GM18861 (cell line): ENCODE measurements around the gene FOXN4.
A peak's percentile ranks its signal among the peaks of the same experiment; 100 is the strongest.
"Not testable (repeated sequence)": the region's sequence is repeated elsewhere in the genome, so short reads cannot be mapped to it uniquely, and the experiment has no call there.

ENCODE experiments used
- ATAC-seq: cut with Tn5 transposase; IDR thresholded peaks from one replicate; pipeline ENCODE4 v1.9.1; 2021; ENCODE audit not compliant: unreplicated experiment

FOXN4 gene, protein sequence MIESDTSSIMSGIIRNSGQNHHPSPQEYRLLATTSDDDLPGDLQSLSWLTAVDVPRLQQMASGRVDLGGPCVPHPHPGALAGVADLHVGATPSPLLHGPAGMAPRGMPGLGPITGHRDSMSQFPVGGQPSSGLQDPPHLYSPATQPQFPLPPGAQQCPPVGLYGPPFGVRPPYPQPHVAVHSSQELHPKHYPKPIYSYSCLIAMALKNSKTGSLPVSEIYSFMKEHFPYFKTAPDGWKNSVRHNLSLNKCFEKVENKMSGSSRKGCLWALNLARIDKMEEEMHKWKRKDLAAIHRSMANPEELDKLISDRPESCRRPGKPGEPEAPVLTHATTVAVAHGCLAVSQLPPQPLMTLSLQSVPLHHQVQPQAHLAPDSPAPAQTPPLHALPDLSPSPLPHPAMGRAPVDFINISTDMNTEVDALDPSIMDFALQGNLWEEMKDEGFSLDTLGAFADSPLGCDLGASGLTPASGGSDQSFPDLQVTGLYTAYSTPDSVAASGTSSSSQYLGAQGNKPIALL

DNA sequence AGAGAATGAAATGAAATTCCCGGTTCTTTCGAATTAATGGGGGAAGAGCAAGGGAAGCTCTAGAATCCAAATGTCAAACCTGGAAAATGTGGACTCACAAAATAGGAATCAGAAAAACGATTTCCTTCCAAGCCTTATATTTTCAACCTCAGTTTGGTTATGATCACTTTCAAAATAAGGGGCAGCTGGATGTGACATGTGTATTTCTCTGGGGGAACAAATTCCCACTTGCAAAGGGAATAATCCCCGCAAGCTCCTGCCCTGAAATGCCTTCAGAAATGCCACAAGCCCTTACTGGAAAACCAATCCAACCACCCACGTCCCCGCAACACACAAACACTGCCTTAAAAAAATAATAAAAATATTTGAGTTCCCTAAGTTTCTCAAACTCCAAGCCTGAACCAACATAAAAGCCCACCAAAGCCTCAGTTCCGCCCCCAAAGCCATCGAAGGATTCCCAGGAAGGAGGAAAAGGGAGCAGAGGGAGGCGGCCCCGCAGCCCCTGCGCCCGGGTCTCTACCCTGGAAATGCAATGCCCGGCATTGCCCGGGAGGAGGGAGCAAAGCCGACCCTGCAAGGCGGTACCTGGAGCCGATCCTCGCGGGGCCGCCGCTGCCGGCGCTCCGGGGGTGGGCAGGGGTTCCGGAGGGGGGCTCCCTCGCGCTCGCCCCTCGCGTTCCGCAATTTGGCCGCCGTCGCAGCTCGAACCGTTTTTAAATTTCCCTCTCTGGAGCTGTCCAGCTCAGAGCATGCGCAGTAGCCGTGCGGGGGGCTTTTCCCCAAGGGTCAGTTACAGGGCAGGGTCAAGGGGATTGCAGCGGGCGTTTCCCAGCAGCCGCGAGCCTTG is at the start of gene FOXN4:
FOXN4 (minus strand) TSS at position 751 of the 847 bp plus-strand sequence. CDS start 963 bp downstream, outside the sequence.
- ATAC-seq: no peak

DNA sequence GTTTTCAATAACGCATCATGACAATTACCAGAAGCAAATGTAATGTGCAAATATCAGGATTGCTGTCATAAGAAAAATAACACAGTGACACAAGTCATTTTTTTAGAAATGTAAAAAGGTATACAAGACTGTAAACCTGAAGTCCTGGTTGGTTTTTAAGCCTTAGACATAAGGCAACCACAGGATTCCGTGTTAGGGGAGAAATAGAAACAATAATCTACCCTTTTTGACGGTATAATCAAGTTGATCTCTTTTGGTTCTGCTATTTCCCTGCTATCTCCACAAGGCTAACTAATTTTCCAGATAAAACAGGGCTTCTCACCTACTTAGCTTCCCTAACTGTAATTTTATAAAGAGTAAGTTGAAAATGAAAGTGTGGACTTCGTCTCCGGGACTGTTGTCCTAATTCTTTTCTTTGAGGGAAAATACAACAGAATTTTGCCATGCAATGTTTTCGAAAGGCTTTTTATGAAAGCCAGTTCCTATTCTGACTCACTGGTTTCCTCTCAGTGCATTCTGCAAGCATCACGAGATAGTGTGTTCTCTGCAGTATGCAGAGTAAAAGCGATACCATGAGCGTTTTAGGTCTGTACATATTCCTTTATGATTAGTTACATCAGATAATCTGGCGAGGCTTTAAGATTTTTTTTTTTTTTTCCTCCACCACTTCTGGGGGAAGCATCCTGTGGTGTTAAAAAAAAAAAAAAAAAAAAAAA is 49.2 kb upstream of the FOXN4 start:
- peak; percentile 88 for ATAC-seq

DNA sequence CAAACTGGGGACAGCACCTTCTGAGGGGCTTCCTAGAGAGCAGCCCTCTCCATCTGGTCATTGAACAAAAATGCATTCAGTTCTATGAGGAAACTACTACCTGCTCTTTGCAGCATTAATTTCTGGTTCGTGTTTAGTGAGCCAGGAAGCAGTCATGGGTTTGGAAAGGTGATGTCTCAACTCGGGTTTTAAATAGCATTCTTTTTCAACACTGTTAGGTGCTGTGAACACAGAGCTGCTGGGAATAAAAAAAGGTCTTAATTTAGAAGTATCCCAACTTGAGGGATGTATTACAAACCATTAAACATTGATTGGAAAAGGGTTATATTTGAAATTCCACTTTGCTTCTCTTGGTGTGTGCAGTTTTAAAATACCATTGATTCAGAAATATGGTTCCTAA is 47.9 kb upstream of the FOXN4 start:
- no peak for ATAC-seq

DNA sequence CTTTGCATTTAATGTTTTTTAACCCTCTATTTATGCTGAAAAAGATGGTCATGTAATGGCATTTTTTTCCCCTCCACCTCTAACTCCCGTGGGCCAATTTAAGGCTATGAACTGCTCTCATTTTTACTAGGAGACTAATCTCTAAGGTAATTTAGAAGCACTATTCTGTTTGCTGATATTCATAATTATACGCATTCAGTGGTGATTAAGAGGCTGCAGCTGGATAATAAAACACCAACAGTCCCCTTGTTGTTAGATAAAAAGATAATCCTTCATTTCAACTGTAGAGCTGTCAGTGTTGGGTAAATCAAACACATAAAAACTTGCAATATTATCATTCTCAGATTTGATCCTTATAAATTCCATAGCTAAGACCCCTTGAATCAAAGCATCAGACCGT is 47.5 kb upstream of the FOXN4 start:
- ATAC-seq: no peak

DNA sequence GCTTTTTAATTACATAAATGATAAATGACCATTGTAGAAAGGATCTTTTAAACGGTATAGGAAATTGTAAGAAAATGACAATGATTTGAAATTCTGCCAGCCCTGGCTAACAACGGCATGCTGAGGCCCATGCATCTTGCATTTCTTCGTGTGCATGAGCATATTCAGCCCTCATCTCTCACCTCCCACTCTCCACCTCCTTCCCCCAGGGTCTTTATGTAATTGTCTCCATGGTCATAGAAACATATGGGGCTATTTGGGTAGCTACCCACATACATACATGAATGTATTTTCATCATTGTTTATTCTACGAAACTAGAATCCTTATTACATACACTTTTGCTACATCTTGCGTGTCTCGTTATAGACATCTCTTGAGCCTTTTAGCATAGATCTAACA is 43.1 kb upstream of the FOXN4 start:
- no peak for ATAC-seq

DNA sequence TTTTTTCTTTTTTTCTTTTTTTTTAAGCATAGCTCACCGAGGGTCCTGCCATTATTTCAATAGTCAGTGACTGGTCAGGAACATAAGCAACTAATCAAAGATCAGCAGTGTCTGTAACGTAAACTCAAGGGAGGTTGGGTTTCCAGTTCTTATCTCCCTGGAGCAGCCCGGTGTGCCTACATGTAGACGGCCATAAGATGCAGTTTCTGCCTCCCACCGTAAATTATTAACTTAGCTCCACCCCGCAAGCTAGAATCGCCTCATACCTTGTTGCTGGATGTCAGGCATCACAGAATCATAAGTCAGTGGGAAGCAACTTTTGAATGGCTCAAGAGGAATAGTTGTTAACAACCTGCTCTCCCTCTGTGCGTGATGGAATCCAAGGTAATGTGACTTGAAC is 38.5 kb upstream of the FOXN4 start, which contains the start of gene MYO1H:
MYO1H (plus strand) TSS at position 312 of the 400 bp plus-strand sequence; CDS start at position 373, 61 bp downstream.
- ATAC-seq: no peak

DNA sequence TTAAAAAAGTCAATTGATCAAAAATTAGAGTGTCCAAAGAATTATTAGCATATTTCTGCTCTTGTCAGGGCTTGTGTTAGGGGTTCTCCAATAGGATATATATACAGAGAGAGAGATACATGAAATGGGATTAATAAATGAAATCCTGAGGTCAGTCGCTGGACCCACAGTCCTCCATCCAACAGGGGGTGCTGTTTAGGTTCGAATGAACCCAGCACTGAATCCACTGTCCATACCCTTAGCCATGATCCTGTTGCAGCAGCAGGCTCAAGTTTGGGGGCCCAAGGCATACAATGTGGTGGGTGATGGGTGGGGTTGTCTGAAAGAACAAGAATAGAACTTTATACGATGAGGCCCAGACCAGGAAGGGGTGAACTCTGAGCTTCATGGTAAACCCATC is 37.8 kb upstream of the FOXN4 start:
- no peak for ATAC-seq

DNA sequence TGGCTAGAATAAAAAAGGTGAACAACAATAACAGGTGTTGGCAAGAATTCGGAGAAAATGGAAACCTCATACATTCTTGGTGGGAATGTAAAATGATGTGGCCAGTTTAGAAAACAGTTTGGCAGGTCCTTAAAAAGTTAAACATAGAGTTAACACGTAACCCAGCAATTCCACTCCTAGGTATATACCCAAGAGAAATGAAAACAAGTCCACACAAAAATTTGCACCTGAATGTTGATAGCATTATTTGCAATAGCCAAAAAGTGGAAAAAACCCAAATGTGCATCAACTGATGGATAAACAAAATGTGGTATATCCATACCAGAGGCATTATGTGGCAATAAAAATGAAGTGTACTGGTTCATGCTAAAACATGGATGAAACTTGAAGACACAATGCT is 36.3 kb upstream of the FOXN4 start:
- no peak for ATAC-seq

DNA sequence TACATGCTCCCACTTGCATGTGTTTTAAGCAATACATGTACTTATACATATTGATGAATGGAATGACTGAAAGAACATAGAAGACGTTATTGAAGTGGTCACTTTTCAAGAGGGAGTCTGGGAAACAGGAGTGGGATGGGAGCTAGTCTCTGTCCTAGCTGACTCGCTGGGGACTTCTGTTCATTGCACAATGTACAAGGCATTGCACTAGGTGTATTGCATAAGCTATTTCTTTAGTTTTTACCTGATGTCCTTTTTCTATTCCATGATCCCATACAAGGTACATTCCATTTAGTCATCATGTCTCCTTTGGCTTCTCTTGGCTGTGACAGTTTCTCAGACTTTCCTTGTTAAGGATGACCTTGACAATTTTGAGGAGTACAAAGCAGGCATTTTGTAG is 34.6 kb upstream of the FOXN4 start:
- no peak for ATAC-seq

DNA sequence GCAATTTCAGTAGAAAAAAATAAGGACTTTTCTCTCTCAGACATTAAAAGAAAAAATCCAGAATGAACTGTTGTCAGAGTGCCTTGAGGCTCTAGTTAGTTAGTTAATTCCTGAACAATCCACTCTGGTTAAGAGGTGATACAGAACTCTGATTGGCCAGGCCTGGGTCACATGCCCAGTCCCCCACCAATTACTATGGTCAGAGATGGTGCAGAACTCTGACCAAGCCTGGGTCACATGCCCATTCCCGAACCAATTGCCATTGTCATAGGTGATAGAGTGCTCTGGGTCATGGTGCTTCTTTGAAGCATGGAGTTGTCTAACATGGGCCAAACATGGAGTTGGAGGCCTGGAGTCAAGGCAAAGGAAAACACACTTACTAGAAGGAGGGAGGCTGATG is 27.5 kb upstream of the FOXN4 start:
- ATAC-seq: no peak

DNA sequence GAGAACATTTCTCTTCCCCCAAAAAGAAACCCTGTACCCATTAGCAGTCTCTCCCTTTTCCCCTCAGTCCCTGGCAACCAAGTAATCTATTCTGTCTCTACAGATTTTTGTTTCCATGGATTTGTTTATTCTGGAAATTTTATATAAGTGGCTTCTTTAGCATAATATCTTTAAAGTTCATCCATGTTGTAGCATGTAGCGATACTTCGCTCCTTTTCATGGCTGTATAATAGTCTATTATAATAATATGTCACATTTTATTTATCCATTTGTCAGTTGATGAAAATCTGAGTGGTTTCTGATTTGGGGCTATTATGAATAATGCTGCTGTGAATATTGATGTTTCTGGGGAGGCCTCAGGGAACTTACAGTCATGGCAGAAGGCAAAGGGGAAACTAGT is 25.8 kb upstream of the FOXN4 start:
- ATAC-seq: no peak

DNA sequence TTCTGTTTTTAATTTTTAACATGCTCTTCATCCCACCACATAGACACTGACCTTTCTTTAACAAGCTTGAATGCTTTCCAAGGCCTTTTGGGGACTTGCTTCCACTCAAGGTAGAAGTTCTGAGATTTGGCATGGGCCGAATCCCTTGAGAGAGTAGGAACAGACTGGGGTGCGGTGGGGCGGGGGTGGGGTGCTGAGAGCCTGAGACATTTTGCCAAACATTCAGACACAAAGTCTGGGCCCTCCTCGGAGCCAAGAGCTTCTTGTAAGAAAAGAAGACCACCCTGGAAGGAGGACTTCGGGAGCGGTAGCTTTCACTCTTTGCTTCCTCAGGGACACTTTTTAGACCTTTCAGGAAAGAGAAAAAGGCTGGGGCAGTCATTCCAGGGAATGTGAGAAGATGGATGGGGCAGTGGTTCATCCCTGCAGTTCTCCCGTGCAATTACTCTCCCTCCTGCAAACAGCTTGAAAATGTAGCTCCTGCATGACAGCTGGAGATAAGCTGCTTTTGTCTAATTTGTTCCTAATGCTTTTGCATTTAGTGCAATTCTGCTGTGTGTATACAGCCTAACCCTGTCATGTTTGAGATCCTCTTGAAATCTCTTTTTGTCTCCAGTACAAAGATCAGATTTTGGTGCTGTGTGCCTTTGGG is 22.3 kb upstream of the FOXN4 start:
- no peak for ATAC-seq

DNA sequence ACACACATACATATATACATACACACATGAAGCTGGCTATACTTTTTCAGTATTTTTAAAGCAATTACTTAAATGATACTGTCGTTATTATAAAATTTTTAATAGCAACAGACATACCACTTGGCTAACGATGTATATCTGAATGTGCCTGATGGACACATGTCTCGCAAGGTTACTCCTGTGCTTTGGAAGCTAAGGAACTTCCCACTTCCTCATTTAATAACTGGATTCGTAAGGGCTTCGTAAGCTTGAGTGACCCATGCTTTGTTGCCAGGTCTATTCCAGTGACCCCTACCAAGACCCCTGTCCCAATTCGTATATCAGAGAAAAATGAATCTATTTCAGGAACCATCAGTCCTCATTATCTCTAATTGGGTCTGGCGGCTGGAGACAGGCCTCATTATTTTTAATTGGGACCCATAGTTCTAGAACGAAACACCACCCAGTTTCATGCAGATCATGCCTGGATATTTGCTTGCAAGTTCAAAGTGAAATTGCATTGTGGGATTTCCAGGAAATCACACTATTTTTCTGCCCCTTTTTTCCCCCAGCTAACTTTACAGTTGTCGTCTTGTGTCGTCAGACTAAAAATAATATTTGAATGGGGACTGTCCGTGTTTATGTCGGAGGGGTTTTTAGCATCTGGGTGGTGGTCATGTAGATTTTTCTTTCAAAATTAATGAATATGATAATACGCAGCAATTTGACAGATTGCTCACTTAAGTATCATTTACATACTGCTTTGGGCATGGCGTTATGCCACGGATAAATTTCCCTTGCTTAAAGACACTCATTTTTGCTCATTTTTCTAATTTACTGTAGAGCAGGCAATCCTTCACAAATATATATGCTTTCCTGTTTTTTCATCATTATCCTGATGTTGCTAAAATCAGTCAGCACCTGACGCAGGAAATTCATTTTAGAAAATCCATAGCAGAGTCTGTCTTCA is 21.5 kb upstream of the FOXN4 start:
- no peak for ATAC-seq

DNA sequence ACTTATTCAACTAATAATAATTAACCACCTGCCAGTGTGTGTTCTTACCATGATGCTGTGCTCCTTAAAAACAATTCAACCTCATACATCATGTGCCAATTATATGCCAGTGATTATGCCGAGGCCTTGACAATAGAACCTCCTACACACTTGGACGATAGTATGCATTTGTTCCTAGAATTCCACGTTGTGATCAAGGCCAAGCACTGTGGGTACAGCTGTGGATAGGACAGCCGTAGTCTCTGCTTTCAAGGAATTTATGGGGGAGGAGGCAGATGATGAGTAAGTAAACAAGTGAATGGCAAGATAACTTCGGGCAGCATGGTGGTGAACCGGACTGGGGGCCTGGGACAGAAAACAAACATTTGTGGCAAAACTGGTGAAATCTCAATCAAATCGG is 20.6 kb upstream of the FOXN4 start:
- ATAC-seq: no peak

DNA sequence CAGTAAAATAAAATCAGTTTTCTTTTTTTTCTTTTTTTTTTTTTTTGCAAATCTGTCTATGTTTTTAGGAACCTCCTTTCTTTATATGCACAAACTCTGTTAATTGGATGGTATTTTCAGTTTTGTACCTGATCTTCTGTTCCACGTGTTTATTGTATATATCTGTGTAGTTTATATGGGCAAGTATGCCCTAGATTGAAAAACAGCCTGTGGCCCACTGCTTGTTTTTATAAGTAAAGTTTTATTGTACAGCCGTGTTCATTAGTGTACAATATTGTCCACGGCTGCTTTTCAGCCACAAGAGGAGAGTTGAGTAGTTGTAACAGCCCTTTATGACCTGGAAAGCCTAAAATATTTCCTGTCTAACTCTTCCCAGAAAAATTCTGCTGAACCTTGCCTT is 19.9 kb upstream of the FOXN4 start:
- no peak for ATAC-seq

DNA sequence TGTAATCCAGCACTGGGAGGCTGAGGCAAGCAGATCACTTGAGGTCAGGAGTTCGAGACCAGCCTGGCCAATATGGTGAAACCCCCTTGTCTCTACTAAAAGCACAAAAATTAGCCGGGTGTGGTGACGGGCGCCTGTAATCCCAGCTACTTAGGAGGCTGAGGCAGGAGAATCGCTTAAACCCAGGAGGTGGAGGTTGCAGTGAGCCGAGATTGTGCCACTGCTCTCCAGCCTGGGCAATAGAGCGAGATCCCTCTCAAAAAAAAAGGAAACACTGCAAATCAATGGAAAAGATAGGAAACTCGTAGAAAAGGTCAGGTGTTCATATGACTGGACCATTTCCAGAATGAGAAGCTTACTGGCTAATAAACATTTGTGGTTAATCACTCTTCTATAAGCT is 12.2 kb upstream of the FOXN4 start:
- not testable (repeated sequence) for ATAC-seq

DNA sequence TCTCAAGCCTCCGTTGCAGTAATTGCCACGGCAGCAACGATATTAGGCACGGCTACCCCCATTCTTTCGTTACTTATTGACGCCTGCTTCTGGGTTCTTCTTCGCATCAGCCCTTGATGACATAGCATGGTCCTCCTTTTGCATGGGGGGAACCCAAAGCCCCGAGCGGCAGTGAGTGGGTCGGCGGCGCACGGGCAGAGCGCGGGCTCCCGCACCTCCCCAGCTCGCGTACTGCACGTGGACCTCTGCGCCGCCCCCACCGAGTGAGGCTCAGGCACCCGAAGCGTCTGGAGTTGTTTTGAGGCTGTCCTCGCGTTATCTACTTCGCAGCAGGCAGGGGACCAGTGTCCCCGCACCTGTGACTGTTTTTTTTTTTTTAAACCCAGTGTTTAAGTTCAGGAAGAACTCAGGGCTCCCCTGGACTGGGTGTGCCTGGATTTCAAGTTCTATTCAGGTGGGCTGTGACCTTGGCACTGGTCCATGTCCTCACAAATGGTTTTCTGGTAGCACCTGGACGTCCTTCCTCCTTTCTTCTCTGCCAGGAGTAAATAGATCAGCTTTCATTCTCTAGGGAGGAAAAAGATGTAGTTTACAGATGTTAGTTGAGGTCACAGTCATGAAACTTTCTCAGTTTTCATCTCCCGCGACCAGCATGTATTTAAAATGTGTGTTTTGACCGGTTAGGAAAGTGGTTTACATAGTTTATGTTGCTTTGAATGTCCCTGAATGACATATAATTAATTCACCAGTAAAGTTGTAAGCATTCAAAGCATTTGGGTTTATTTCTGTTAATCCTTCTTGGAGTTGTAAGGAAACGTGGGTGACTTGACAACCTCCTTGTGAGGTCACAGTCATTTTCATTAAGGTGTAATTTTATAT is 1.4 kb upstream of the FOXN4 start:
- no peak for ATAC-seq

DNA sequence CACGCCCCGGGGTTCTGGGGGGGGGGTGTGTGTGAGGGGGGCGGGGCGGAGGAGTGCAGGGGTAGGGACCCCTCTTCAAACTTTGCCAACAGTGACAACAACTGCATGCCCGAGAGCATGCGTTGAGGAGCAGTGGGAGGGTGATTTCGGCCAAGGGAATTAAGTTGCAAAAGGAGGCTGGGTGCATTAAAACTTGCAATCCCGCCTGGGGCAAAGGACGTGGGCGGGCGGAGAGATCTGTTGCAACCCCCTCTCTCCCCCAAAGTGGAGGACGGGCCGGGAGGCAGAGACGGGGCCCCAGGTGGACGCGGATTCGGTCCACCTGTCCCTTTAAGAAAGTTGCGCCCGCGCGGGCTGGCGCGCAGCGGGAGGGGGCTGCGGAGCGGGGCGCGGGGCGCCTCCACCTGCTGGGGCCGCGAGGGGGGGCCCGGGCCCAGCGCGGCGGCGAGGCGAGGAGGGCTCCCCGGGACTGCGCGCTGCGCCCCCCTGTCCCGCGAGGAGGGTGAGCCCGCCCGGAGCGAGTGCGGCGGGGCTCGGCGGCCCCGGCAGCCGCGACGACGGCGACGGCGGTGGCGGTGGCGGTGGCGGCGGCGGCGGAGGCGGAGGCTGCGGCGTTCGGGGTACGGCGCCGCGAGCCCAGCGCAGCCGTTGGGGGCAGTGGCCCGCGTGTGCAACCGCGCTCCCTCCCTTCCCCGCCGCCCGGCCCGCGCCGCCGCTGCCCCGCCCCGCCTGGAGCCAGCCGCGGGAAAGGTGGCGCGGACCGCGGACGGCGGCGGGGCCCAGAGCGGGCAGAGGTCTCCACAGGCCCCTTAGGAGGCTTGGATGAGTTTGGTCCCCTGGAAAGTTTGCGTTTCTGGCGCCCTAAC is 530 bp upstream of the FOXN4 start:
- no peak for ATAC-seq
